ENCODE results near the gene CDR2L.
A peak's percentile ranks its signal among the peaks of the same experiment; 100 is the strongest.

The CDR2L gene

DNA sequence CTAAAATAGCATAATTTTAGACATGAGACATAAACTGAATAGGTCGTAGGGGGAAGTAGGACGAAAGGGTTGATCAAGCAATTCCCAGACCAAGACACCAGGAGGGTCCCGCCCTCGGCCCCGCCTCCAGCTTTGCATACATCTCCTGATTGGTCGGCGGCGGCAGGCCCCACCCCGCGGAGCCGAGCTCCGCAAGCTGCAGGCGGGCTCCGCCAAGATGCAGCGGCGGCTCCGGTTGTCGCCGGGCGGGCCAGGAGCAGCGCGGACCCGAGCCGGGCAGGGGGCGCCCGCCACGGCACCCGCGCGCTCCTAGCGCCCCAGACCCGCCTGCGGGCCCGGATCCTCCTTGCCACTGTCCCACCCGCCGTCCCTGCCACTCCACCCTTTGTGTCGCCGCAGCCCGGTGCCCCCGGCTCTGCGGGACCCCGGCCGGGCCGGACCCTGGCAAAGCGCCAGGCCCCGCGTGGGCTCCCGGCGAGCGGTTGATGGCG lies at the start of gene CDR2L:
TSS of gene CDR2L (plus strand) at position 215 of the 491 bp plus-strand sequence. CDS start 412 bp downstream, outside the sequence.
- peak; percentile 96 for DNase-seq

DNA sequence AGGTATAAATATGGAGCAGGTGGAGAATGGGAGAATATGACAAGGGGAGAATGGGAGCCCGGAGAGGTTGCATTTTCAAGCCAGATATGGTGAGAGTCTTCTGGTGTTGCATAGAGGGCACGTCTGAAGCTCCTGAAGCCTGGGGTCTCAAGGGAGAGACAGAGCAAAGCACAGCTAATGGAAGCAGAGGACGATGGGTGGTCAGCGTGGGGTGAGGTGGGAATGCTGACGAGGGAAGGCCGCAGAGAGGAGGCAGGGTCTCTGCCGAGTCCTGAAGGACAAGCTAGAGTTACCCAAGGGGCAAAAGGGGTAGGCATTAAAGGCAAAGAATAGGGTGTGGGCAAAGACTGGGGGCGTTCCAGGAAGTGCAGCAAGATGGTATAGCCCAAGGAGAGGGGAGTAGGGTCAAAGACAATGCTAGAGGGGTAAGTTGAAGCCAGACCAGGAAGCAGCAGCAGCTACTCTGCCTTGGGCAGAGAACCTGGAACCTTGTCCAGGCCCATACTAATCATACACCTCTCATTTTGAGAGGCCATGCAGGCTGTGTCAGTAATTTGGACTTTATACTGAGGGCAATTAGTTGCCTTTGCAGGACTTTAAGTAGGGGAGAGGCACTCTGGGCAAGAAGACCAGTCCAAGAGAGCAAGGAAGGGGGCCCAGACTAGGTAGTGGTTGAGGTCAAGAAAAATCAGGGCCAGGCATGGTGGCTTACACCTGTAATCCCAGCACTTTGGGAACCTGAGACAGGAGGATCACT lies 49.1 kb upstream of the CDR2L start:
- no peak for DNase-seq

DNA sequence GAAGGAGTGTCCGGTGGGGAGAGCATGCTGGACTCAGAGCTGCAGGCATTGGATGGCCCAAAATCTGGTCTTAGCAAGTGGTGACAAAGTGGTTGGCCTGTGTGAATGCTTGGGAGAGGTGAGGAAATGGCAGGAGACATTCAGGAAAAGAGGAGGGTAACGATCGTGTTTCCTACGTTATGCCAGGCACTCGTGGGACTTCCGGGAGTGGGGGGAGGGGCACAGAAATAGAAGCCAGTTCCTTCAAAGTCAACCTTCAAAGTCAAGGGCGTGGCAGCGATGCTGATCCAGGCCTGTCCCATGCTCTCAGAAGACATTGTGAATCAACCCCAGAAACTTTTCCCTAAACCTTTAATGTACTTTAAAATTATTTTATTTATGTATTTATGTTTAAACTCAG lies 47.9 kb upstream of the CDR2L start:
- DNase-seq, result no peak

DNA sequence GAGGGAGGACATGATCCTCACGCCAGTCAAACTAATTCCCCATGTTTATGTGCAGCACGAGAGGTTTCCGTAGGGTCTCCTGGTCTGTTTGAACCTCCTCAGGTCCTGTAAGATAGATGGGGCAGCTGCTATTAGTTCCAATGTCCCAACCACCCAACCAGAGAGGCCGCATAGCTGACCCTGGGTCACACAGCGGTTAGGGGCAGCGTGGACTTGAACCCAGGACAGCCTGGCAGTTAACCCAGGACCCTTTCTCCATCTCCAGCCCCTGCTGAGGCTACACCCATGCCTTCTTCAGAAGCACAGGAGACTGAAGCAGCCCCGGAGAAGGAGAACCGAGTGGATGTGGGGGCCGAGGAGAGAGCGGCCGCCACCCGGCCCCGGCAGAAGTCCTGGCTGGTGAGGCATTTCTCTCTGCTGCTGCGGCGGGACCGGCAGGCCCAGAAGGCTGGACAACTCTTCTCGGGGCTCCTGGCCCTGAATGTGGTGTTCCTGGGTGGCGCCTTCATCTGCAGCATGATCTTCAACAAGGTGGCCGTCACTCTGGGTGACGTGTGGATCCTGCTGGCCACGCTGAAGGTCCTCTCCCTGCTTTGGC lies 46.2 kb upstream of the CDR2L start:
- DNase-seq, result no peak

DNA sequence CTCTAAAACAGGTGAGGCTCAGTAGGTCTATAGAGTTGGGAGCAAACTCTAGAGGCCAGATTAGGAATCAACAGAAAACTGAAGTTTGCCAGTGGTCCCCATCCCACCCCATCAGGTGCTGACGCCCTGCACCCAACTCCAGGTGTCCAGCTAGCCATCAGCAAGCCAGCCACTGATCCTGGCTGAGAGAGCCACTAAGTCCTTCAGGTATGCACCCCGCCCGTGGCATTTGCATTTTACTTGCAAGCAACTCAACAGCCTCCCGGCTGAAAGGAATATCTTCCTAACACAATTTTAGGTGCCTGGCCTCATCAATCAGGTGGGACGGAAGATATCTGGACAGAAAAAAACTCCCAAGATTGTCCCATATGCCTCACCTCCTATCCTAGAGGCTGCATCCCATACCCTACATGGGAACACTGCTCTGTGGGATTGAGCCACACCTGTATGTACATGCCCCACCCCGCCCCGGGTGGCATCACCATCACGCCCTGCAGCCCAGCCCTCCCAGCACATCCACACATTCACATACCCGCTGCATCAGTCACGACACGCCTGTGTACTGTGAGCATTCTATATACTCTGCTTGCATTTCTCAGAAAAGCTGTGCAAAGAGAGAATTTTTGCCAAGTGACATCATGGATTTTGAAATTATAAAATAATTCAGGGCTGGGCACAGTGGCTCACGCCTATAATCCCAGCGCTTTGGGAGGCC lies 43.5 kb upstream of the CDR2L start:
- no peak for DNase-seq

DNA sequence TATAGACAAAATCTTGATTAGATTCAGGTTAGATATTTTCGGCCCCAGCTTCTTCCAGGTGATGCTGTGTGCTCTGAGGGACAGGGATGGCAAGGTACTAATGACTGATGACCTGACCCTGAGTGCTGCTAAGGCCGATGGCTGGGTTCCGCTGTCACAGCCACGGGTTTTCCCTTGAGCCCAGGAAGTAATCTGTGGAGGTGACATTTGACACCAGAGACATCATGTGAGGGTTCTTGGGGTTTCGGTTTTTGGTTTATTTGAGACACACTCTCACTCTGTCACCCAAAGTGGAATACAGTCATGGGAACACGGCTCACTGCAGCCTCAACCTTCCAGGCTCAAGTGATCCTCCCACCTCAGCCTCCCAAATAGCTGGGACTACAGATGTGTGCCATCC lies 41.9 kb upstream of the CDR2L start:
- DNase-seq, result no peak

DNA sequence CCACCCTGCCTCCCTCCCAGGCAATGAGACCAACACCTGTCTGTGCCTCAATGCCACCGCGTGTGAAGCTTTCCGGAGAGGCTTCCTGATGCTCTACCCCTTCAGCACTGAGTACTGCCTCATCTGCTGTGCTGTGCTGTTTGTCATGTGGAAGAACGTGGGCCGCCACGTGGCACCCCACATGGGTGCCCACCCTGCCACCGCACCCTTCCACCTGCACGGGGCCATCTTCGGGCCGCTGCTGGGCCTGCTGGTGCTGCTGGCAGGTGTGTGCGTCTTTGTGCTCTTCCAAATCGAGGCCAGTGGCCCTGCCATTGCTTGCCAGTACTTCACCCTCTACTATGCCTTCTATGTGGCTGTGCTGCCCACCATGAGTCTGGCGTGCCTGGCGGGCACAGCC lies 40.8 kb upstream of the CDR2L start:
- DNase-seq, result no peak

DNA sequence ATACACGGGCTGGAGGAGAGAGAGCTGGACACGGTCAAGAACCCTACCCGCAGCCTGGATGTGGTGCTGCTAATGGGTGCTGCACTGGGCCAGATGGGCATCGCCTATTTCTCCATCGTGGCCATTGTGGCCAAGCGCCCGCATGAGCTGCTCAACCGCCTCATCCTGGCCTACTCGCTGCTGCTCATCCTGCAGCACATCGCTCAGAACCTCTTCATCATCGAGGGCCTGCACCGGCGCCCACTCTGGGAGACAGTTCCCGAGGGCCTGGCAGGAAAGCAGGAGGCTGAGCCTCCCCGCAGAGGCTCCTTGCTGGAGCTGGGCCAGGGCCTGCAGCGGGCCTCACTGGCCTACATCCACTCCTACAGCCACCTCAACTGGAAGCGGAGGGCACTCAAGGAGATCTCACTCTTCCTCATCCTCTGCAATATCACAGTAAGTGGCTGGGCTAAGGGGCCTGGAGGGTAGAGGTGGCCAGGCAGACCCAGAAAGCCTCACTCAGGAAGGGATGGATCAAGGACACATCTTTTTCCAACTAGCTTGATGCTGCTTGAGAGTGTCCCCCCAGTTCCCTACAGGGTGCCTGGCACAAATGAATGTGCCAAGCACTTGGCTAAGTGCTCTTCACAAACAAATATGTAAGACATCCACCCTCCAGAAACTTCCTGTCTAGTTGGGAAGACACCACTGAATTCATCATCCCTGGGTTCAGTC lies 40.2 kb upstream of the CDR2L start:
- no peak for DNase-seq

DNA sequence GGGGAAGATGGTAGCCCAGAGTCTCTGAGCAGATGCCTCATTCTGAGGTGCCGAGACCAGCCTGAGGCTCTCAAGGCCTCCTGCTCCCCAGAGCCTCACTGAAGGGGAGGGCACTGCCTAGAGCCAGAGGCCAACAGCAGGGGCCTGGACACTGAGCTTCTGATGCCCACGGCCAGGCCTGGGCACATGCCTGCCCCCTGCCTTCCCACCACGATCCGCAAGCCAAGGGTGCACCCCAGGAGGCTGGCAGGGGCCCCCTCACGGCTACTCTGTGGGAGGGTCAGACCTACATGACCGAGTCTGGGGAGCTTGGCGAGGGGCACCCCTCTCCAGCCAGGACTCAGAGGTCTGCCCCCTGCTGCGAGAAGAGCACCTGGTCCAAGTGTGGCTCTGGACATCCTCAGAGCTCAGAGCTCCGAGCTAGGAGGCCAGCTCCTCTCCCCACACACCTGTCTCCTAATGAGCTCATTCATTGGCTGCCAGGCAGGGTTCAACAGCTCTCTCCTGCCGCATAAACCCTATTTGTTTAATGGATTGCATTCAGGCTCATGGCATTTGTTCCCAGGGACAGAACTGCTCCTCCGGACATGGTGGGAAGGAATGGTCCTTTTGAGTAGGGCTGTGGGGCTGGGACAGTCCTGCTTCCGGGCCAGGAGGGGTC lies 37.8 kb upstream of the CDR2L start:
- DNase-seq, result no peak

DNA sequence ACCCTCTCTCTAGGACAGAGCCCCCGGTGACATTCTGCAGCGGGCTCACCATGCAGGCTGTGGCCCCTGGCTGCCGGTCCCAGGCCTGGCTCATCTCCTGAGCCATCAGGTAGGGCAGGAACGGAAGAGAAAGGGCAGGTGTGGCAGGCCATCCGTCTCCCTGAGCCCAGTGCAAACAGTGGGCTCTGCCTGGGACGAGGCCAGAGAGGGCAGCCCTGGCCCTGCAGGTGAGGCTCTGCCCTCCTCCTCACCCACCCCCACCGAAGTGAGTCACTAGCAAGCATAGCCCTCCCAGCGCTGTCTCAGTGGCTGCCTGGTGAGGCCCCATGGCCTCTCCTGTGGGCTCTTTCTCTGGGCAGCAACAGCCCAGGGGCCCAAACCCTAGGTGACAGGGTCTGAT lies 37.2 kb upstream of the CDR2L start:
- no peak for DNase-seq

DNA sequence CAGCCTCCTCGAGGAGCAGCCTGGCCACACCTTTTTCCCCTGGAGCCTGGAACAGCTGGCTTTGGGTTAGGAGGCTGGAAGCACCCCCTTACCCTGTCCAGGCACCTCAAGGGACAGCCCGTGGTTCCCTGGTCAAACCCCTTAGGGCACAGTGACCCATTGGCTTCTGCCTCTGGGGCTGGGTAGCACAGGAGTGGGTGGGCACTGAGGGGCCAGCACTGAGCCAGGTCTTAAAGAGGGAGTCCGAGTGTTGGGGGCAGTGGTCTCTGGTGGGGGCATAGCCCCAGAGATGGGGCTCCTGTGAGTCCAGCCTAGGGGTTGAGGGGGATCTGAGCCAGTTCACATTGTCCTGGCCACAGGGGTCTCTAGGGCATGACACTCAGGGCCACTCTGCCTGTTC lies 36.4 kb upstream of the CDR2L start:
- no peak for DNase-seq

DNA sequence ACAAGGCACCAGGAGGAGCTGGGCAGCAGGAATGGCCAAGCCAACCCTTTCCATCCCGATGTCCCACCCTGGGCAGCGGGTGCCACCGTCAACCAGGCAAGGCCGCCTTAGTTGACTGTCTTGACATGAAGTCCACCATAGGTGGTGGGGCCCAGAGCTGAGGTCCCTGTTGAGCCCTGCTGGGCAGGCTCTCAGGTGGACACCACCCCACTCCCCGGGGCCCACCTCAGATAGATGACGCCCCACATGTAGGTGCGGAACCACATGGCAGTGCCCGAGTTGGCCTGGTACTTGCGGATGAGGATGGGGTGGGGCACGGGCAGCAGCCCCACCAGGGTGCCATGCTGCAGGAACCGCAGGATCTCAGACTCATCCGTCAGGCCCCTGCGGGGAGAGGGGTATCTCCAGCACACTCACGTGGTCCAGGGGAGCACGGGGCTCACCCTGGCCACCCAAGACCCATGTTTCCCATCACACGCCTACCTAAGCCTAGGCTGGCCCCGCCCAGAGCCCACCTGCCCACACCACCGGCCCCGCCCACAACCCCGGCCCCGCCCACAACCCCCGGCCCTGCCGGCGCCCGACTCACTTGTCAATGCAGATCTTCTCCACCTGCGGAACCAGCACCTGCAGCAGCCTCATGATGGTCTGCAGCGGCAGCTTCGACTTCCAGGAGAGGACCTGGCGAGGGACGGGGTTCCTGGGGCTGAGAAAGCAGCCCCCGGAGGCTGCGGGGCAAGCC lies 35.6 kb upstream of the CDR2L start:
- no peak for DNase-seq

DNA sequence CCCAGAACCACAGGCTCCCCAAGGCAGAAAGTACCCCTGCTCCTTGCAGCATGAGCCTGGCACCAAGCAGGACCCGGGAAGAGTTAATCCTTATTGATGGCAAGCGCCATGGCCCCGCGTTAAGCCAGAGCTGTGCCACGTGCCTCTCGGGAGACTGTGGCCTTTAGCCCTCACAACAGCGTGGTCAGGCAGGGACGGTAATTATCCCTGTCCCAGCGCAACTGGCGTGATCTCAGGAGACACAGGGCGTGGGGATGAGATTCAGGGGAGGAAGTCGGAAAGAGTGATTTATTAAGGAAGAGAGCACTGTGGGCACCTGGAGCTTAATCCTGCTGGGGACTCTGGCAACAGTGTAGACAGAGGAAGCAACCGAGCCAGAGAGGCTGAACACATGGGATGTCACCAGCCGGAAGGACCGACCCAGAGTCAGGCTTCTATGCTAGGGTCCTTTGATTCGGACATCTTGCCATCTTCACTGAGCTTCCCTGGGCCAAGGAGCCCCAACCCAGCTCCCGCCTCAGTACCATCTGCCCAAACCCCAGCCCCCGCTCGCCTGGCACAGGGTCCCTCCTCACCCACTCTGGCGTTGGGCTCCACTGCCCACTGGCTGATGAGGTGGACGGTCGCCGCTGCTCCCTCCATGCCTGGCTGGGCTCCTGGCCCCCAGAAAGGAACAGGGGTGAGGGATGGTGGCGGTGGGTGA lies 34.9 kb upstream of the CDR2L start:
- no peak for DNase-seq

DNA sequence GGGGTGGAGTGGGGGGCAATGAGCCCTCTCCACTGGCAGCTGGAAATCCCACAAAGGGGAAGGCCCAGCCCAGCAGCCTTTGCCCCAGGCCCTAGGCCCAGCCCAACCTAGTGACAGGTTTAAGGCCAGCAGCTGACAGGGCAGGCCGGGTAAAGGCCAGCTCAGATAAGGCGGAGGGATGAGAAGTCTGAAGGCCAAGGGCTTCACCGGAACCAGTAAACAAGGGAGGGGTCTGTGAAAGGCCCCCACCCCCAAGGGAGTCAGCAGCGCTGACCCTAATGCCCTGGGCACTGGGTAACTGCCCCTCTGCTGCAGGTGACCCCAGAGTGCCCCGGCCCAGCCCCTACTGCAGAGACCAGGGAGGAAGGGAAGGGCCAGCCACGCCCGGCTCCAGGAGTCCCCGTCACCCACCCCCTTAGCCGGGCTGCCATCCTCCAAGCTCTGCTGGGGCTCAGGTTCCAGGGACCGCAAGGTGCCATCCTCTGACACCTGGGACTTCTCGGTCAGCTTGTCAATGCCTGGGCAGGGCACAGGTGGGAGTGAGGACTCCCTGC lies 34.2 kb upstream of the CDR2L start:
- DNase-seq, result no peak

DNA sequence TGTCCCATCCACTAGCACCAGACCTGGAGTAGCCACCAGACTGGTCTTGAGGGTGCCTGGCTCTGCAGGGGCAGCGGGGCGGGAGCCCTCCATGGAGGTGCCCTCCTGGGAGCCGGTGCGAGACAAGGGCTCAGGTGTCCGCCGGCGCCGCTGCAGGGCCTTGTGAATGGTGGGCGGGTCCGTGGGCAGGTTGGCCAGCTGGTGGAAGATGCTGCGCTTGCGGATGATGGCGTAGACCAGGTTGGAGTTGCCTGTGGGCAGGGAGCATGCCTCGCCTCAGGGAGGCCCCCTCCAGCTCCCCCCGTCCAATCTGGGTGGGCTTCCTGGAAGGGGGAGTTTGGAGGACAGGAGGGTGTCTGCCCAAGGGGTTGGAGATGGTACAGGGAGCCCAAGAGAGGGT lies 33.3 kb upstream of the CDR2L start:
- no peak for DNase-seq

DNA sequence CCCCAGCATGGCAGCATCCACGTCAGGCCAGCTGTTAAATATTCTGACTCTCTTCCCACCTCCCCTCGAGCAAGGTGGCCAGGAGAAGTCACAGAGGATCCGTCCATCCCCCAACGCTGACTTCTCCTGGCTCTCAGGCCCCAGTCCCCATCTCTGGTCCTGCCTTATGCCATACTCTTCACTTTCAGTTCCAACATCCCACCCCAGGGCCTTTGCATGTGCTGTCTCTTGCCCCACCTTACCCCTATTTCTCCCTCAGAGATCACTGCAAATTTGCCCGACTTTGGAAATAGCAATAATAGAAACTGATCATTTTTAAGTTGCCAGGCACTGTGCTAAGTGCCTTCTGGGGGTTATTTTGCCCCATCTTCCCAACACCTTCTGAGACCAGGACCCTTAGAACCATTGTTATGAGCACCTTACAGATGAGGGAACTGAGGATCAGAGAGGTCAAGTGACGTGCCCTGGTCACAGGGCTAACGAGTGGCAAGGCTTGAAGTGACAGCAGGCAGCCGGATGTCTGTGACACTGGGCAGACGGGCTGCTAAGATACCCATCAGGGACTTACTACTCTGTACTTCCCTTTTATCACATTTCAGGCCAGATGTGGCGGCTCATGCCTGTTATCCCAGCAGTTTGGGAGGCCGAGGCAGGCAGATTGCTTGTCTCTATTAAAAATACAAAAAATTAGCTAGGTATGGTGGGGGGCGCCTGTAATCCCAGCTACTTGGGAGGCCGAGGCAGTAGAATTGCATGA lies 32.6 kb upstream of the CDR2L start:
- peak; percentile 29 to 41 for DNase-seq

DNA sequence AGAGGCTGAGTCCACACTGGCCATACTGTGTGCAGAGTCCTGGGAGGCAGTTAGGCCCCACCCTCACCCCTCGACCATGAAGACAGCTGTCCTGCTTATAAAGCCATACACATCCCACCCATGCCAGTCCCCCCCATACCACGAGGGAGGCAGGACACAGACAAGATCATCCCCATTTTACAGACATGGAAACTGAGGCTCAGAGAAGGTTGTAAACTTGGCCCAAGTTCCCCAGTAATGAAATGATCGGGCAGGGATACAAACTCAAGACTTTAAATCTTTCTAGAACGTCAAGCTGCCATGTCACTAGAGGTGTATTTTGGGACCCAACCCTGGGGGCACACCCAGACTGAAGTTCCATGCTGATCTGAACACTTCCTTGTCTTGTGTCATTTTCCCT lies 31.3 kb upstream of the CDR2L start:
- DNase-seq, result no peak

DNA sequence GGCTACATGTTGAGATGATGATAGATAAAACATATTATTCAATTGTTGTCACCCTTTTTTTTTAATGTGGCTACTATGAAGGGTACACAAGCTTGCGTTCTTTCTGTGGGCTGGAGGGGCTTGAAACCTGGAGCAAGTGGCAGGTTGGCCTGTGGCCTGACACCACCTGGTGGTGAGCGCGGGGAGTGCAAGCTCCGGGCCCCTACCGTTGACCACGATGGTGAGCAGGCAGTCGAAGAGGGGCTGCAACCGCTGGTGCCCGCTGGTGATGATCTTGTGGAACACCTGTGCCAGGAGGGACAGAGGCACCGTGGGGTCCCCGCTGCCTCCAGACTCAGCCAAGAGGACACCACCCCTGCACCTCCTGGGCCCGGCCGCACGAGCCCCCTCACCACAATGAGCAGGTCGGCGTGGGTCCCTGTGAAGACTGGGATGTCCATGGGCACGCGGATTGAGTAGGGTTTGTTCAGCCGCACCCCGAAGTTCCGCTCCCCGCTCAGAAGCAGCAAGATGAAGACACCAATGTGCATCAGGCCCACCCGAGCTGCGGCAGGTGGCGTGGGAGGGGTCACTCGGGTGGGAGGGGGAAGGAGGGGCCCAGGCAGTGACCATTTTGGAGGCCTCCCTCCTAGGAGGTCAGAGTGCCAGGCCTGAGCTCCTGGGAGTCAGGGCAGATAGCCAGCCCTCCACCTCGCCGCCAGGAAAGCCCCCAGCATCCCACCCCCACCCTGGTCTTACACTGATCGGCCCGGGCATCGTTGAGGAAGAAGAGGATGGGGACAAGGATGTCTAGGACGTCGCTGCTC lies 29.3 kb upstream of the CDR2L start:
- DNase-seq, result peak; percentile 33 to 38

DNA sequence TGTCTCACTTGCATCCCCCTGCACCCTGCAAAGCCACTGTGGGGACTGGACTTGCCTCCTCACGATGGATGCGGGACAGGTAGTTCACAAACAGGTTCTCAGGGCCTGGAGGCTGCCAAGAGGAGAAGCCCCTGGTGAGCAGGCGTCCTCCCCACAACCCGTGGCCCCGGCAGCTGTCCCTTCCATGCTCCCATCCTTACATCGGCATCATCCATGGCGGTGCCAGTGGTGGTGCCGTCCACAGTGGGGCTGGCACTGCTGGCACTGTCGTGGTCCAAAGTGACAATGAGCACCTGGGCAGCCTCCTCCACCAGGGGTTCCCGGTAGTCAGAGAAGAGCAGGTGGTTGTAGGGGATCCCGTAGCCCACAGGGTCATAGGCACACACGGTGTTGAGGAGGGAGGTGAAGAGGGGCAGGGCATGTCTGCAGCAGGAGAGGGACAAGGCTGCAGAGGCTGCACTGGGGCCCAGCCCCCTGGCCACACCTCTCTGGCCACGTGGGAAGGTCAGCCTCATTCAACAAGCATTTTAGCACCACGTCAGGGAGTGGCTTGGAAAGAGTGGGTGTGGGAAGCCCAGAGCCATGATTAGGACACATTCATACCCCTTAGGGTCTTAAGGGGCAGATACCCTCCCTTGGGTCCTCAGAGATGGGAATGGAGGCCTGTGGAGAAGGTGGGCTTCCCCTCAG lies 27.5 kb upstream of the CDR2L start:
- DNase-seq, result no peak
